D721Med (cell line): ENCODE measurements around the gene TENT4A.

Experiments used
- DNase-seq: peaks from one replicate; pipeline ENCODE4 v3.0.0; 2011; ENCODE audit warnings: low spot score; ENCODE audit not compliant: insufficient read length
- FAIRE-seq: peaks from 2 replicates; lab custom pipeline; 2011; peaks lifted over from hg19 to GRCh38; lab: Jason Lieb, UNC
- CTCF ChIP-seq: IDR thresholded peaks from 2 replicates; pipeline ENCODE4 v1.5.1; 2012; ENCODE audit warnings: mild to moderate bottlenecking, control low read depth; ENCODE audit not compliant: insufficient read depth; ENCODE audit errors: missing control alignments

The TENT4A gene

DNA sequence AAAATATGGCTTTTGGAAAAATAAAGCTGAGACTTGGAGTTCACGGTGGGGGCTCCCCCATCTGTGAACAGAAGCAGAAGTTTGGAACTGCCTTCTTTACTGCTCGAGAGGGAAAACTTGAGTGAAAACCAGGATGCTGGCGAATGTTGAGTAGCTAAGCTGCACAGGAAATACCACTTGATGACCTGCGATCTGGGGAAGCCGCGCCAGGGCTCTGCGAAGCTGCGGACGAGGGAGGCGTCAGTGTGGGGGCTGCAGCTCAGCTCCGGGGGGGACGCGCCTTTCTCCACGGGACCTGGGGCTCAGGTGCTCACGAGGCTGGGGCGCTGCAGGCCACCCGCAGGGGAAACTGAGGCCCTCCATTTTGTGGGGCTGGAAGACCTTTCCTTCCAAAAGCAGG is 62.3 kb downstream of the TENT4A start:
- no peak for TF ChIP-seq CTCF
- no peak for DNase-seq
- no peak for FAIRE-seq

DNA sequence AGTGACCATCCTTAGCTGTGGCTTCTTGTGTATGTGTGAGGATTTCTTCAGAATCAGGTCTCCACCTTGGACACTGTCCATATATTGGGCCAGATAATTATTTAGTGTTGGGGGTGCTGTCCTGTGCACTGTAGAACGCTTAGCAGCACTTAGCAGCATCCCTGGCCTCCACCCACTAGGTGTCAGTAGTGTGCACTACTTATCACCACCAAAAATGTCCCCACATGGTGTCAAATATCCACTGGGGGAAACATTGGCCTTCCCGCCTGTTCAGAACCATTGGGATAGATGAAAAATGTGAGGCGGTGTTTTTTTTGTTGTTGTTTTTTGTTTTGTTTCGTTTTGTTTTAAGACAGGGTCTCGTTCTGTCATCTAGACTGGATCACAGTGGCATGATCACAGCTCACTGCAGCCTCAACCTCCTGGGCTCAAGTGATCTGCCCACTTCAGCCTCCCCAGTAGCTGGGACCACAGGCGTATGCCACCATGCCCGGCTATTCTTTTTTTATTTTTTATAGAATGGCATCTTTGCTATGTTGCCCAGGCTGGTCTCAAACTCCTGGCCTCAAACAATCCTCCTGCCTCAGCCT is 67.7 kb downstream of the TENT4A start:
- DNase-seq = no peak
- peak; percentile 12 for TF ChIP-seq CTCF
- FAIRE-seq = no peak

DNA sequence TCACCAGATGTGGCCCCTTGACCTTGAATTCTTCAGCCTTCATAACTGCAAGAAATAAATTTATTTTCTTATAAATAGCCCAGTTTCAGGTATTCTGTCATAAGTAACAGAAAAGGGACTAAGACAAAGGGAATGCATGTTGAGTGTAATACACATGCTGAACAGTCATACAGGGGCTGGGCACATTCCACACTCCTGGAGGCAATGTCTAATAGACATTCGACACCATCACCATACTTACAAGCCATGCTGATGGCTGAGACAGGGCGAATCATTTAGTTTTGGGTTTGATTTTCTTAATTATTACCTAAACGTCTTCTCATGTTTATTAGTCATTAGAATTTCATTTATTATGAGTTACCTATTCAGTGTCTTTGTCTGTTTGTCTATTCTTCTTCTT is 68.5 kb downstream of the TENT4A start:
- no peak for TF ChIP-seq CTCF
- FAIRE-seq (no peak), DNase-seq (no peak)

DNA sequence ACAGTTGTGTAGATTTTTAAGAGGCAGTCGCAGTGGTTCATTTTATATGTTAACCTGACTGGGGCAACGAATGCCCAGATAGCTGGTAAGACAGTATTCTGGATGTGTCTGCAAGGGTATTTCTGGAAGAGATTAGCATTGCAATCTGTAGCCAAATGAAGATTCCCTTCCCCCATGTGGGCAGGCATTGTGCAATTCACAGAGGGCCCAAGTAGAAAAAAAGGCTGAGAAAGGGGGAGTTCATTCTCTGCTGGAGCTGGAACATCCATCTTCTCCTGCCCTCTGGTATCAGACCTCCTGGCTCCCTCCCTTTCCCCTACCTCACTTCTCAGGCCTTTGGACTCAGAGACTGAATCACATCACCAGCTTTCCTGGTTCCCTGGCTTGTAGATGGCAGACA is 70.6 kb downstream of the TENT4A start:
- no peak for FAIRE-seq
- no peak for DNase-seq
- TF ChIP-seq CTCF = no peak

- TF ChIP-seq CTCF = no peak
- no peak for FAIRE-seq
These were observed 71.2 kb downstream of the TENT4A start for GRCh38 chr5:6784481-6784880.

GRCh38 chr5:6785161-6785860 is 72.1 kb downstream of the TENT4A start:
- no peak for TF ChIP-seq CTCF
- DNase-seq (no peak), FAIRE-seq (no peak)

More at GRCh38 chr5:6784481-6784880, 71.2 kb downstream of the TENT4A start:
- DNase-seq = no peak

GRCh38 chr5:6785861-6786180 is 72.6 kb downstream of the TENT4A start:
- no peak for DNase-seq
- no peak for TF ChIP-seq CTCF
- no peak for FAIRE-seq
